GM12878 (cell line): Measurements from ENCODE around the gene UBE2J2. TPM values are rescaled to one million over a fixed set of nuclear protein-coding genes. Genes with fewer than 3 reads are reported as not detected.

Source experiments
- E4F1 ChIP-seq: fragments of 450-650 bp; IDR thresholded peaks from 2 replicates; pipeline ENCODE4 v1.6.1; 2018; ENCODE audit warnings: borderline replicate concordance, mild to moderate bottlenecking; ENCODE audit not compliant: partially characterized antibody
- KAT2A ChIP-seq: conservative IDR thresholded peaks from 2 replicates; pipeline ENCODE4 v1.6.1; 2011; ENCODE audit warnings: low read depth, low read length; ENCODE audit not compliant: control insufficient read depth
- PRDM15 ChIP-seq: fragments of 450-650 bp; formaldehyde crosslinking; IDR thresholded peaks from 2 replicates; pipeline ENCODE4 v1.4.0; 2020; ENCODE audit warnings: mild to moderate bottlenecking, moderate library complexity
- RAD51 ChIP-seq: fragments of 450-650 bp; IDR thresholded peaks from 2 replicates; pipeline ENCODE4 v1.6.1; 2016; ENCODE audit warnings: moderate library complexity, mild to moderate bottlenecking, inconsistent platforms
- polyA plus RNA-seq, 11 experiments: library from polyadenylated mRNA; depleted of rRNA in 4 of 11; unstranded in 6 of 11; stranded (reverse) in 5 of 11; fragments of >200 nt; fragmentation: Nextera tagmentation in 4 of 11; fragmentation: Illumina TruSeq in 1 of 11; extraction: Ambion mirVana in 4 of 11; extraction: Trizol in 1 of 11; gene quantifications; 1 replicate in 1 of 11; 2 replicates in 10 of 11; pipeline versions ENCODE4 v1.2.1 to v1.2.3, GENCODE V29; 2011 to 2016; ENCODE audit warnings: inconsistent platforms in 2 of 11, missing spikeins in 2 of 11, low read depth in 1 of 11
- total RNA-seq, 4 experiments: library from RNA; depleted of rRNA in 3 of 4; stranded (reverse); fragments of >200 nt in 3 of 4; fragmentation: Illumina TruSeq in 1 of 4; extraction: Trizol in 1 of 4; gene quantifications; 2 replicates each; pipeline versions ENCODE4 v1.2.1 to v1.2.3, GENCODE V29; 2013 to 2021

The UBE2J2 gene
- total and polyA plus RNA-seq, 10 of the 15 experiments (the other 5 are each of a cell fraction or from before 2014, with no cell fraction given), result 0.72 to 70.5 (median 49.2) TPM

GRCh38 chr1:1241588-1242219 lies 31.9 kb downstream of the UBE2J2 start (continued):
- TF ChIP-seq PRDM15 (CRISPR knock-in tag) (no peak), KAT2A (no peak), E4F1 (no peak), RAD51 (no peak)
- TF ChIP-seq, all 136 proteins: peak for 0
